Gastrocnemius medialis (tissue), 4 donors: ENCODE measurements around the gene ZNF195. TPM values are rescaled to one million over a fixed set of nuclear protein-coding genes. Genes with fewer than 3 reads are reported as not detected.

Experiments
- total RNA-seq, 4 donors: library from RNA; depleted of rRNA; stranded (reverse); fragments of >200 nt; gene quantifications; one replicate each; pipeline versions ENCODE4 v1.1.0 to v1.2.3, GENCODE V29; 2016

ZNF195 gene
- total RNA-seq, 4 donors from 2014 or later, result 4.8 to 23.4 (median 8.3) TPM

Other genes with a start within 250 kb of the ZNF195 start
- 10 to 100 TPM in 3 of 4 donors, 1 to 10 TPM in 1; 9.2 to 18.5 (median 14.0) TPM for gene OSBPL5, start 213.8 kb downstream of the ZNF195 start, total RNA-seq
- not detected for gene MRGPRG, start 160.3 kb downstream of the ZNF195 start, total RNA-seq
- not detected for gene MRGPRE, start 146.7 kb downstream of the ZNF195 start, total RNA-seq